HG02642 (cell line): ENCODE data around the gene EFNA3.

Source experiments
- ATAC-seq: cut with Tn5 transposase; IDR thresholded peaks from one replicate; pipeline ENCODE4 v1.9.1; 2021; ENCODE audit warnings: mild to moderate bottlenecking; ENCODE audit not compliant: unreplicated experiment, poor library complexity

The EFNA3 gene, protein sequence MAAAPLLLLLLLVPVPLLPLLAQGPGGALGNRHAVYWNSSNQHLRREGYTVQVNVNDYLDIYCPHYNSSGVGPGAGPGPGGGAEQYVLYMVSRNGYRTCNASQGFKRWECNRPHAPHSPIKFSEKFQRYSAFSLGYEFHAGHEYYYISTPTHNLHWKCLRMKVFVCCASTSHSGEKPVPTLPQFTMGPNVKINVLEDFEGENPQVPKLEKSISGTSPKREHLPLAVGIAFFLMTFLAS

DNA sequence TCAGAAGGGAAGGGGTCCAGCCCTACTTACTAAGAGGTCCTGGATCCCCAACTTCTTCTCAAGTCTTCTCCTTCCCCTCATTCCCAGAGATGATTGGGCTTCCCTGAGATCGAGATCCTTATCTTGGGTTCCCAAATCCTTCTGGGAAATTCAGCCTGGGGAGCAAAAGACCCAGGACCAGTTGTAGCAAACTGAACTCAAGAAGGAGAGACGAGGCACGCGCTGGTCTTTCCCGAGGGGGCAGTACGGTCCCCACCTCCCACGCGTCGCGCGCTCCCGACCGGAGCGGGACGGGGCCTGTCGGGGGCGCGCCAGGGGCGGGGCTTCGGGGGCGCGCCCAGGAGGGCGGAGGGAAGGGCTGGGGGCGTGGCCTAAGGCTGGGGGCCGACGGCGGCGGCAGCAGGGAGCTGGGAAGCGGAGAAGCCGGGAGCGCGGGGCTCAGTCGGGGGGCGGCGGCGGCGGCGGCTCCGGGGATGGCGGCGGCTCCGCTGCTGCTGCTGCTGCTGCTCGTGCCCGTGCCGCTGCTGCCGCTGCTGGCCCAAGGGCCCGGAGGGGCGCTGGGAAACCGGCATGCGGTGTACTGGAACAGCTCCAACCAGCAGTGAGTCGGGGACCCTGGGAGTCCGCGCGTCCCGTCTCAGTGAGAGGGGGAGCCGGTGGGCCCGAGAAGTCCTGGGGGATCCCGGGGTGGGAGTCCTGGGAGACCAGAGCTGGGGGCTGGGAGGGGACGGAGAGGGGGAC, at the start of gene EFNA3:
Gene EFNA3, plus strand, starts transcription at position 369 of the 741 bp plus-strand sequence. Its CDS starts 105 bp downstream, at position 474.
- ATAC-seq: peak; percentile 34

DNA sequence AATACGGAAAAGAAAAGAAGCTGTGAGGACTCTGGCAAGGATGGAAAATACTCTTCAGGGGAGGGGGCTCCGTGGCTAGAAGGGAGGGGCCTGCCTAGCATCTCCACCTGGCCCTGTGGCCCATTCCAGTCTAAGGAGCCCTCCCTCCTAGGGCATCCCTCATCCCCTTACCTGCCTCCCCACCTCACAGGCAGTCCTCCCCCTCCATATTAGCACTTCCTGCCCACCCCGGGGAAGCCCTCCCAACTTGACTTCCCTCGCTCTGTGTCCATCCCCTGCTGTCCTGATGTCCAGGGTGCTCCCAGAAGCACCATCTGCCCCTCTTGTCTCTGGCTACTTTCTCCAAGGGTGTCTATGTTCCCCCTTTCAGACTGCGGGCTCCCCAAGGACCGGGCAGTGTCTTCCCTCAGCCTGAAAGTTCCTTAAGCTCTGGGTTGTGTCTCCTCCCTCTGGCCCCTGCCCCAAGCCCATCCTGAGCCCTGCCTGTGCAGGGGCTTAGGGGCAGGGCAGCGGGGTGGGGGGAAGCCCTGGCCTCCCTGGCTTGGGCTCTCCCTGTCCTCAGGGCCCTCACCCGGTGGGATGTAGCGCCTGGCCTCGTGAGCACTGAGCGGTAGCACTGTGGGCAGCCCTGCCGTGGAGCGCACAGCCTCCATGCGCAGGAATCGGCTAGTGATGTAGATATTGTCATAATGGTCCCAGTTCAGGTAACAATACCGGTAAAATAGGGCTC, 49.0 kb upstream of the EFNA3 start:
- ATAC-seq: no peak

DNA sequence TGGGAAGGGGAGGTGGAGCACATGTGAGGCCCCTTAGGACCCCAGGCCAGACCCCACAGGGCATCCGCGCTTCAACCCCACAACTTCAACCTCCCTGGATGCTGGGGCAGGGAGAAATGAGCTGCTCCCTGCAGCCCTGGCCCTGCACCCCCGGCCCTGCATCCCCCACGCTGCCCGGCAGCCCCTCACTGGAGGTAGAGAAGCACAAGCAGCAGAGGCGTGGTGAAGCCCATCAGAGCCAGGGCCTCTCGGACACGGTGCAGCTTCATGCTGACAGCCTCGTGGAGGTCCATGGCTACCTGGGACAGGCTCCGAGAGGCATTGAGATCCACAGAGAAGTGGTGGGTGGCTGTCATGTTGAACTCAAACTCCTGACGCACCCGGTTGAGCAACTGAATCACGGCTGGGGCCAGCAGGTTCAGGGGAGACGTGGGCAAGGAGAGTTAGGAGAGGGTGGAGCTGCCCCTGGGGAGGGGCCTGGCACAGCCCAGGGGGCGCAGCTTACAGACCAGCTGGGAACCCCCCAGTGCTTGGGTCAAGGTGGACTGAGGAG, 48.3 kb upstream of the EFNA3 start:
- ATAC-seq: no peak

- ATAC-seq: no peak
Observed at GRCh38 chr1:155030899-155031298, 47.7 kb upstream of the EFNA3 start.

DNA sequence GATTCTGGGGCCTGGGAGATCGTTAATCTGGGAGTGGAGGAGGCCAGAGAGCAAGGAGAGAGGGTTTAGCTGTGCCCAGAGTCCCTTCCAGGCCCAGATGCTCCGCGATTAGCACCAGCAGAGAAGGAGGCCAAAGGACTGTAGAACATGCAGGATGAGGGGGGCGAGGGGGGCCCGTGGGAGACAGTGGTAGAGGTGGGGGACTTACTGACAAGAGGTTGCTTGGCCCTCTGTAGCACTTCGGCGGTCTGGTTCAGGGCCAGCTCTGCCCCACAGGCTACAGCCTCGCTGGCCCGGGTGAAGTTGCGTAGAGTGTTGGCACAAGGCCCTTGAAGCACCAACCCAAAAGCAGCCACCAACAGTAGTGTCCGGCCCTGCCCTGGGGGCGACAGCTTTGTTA, 45.8 kb upstream of the EFNA3 start:
- no peak for ATAC-seq

GRCh38 chr1:155033524-155033923, 45.1 kb upstream of the EFNA3 start, which contains the start of the genes DCST1 and DCST2:
TSS of gene DCST1 (plus strand) at chr1:155033824. CDS start at chr1:155034037, 213 bp downstream.
TSS of gene DCST2 (minus strand) at chr1:155033781. CDS start at chr1:155033701, 80 bp downstream.
- no peak for ATAC-seq

DNA sequence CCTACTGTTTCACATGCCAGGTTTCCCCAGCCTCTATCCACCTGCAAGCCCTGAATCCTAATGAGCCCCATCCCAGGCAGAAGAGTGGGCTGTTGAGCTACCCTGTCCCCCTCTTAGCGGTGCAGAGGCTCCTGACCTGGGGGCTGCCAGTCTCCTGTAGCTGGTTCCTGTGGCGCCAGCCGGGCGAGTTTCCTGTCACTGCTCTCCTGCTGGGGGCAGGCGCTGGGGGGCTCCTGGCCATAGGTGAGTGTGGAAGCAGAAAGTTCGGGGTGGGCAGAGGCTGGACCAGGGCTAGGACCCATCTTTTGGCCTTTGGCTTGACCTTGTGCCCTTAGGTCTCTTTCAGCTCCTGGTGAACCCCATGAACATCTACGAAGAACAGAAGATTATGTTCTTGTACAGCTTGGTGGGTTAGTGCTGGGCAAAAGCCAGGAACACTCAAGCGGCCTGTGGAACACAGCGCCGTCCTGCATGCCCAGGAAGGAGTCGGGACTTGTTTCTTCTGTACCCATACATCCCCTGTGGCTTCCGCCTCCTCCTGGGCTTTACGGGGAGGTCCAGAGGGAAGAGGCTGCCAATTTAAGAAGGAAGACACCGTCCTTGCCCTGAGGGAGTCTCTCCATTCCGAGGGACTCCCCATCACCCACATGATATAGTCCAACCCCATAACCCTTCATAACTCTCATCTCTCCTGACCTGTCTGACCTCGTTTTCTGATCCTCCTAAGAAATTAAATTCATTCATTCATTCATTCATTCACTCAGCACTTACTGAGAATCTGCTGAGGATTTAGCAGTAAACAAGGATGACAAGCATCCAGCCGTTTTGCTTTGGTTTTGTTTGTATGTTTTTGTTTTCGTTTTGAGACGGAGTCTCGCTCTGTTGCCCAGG, 44.1 kb upstream of the EFNA3 start:
- no peak for ATAC-seq

- ATAC-seq: no peak
Observed at GRCh38 chr1:155035936-155036335, 42.7 kb upstream of the EFNA3 start.

GRCh38 chr1:155037043-155037442, 41.6 kb upstream of the EFNA3 start:
- no peak for ATAC-seq

- ATAC-seq: no peak
Observed at GRCh38 chr1:155037851-155038441, 40.7 kb upstream of the EFNA3 start.

- ATAC-seq: no peak
Observed at GRCh38 chr1:155038602-155039307, 39.9 kb upstream of the EFNA3 start.

GRCh38 chr1:155039308-155039669, 39.3 kb upstream of the EFNA3 start:
- ATAC-seq: no peak

GRCh38 chr1:155040358-155041093, 38.1 kb upstream of the EFNA3 start:
- no peak for ATAC-seq

- ATAC-seq: no peak
Observed at GRCh38 chr1:155042789-155043188, 35.8 kb upstream of the EFNA3 start.

GRCh38 chr1:155043301-155043702, 35.3 kb upstream of the EFNA3 start:
- ATAC-seq: no peak

GRCh38 chr1:155043793-155044192, 34.8 kb upstream of the EFNA3 start:
- ATAC-seq: no peak

- ATAC-seq: no peak
Observed at GRCh38 chr1:155044365-155044764, 34.3 kb upstream of the EFNA3 start.
